H1 (cell line): Measurements from ENCODE around the gene SGMS1. TPM values are rescaled to one million over a fixed set of nuclear protein-coding genes. Genes with fewer than 3 reads are reported as not detected.

Experiments
- BACH1 ChIP-seq: IDR thresholded peaks from 2 replicates; pipeline ENCODE4 v1.6.1; 2012; ENCODE audit warnings: low read length, improper control_type of control experiment
- CBX8 ChIP-seq: fragments of 300-800, 300-1000 bp; sonication (generic); IDR thresholded peaks from 2 replicates; pipeline ENCODE4 v1.7.1; 2016; ENCODE audit warnings: low read depth, low read length, borderline replicate concordance
- CHD1 ChIP-seq: IDR thresholded peaks from 2 replicates; pipeline ENCODE4 v1.6.1; 2012; ENCODE audit warnings: low read depth, low read length, improper control_type of control experiment
- CHD2 ChIP-seq: IDR thresholded peaks from 2 replicates; pipeline ENCODE4 v1.6.1; 2012; ENCODE audit warnings: low read length, improper control_type of control experiment
- CREB1 ChIP-seq: IDR thresholded peaks from 2 replicates; pipeline ENCODE4 v1.6.1; 2012; ENCODE audit warnings: inconsistent platforms
- EP300 ChIP-seq, 2 experiments: IDR thresholded peaks; 1 replicate in 1 of 2; 2 replicates in 1 of 2; pipeline ENCODE4 v1.6.1; 2011 to 2012; ENCODE audit warnings: low read depth in 2 of 2, low read length in 2 of 2, mild to moderate bottlenecking in 2 of 2, borderline replicate concordance in 1 of 2, inconsistent platforms in 1 of 2, moderate library complexity in 1 of 2
- KDM4A ChIP-seq: IDR thresholded peaks from one replicate; pipeline ENCODE4 v1.7.1; 2012; ENCODE audit warnings: low read depth, mild to moderate bottlenecking, moderate library complexity, low read length, inconsistent platforms; ENCODE audit not compliant: severe bottlenecking
- TAF1 ChIP-seq: IDR thresholded peaks from 2 replicates; pipeline ENCODE4 v1.6.1; 2011; ENCODE audit warnings: mild to moderate bottlenecking, low read depth, low read length
- ZNF274 ChIP-seq: IDR thresholded peaks from 2 replicates; pipeline ENCODE4 v1.7.0; 2012; ENCODE audit warnings: low read length, borderline replicate concordance; ENCODE audit errors: extremely low read depth
- polyA plus RNA-seq, 7 experiments: library from polyadenylated mRNA; depleted of rRNA in 3 of 7; stranded (reverse) in 5 of 7; unstranded in 2 of 7; fragments of >200 nt in 5 of 7; fragments of 200-250 nt in 2 of 7; gene quantifications; 1 replicate in 5 of 7; 2 replicates in 1 of 7; 4 replicates in 1 of 7; pipeline versions ENCODE4 v1.2.1 to v1.2.3, GENCODE V29; 2011 to 2013; ENCODE audit warnings: missing spikeins in 2 of 7, mixed read lengths in 2 of 7
- total RNA-seq: library from RNA; stranded (reverse); fragmentation: NEBNext Ultra II Directional; extraction: Animal tissue kit (Norgen Biotek cat#: 25700); gene quantifications from 2 replicates; pipeline ENCODE4 v1.2.1, GENCODE V29; 2021
- TF ChIP-seq, protein P1 (sequence below), 3 experiments: IDR thresholded peaks; 1 replicate in 2 of 3; 2 replicates in 1 of 3; pipeline versions ENCODE4 v1.5.1 to v1.6.1; 2011; ENCODE audit warnings: low read length in 3 of 3, mild to moderate bottlenecking in 3 of 3, inconsistent platforms in 2 of 3, low read depth in 1 of 3, moderate library complexity in 1 of 3; ENCODE audit not compliant: insufficient read depth in 1 of 3; ENCODE audit errors: control extremely low read depth in 1 of 3

The SGMS1 gene
- total and polyA plus RNA-seq, 2 of the 8 experiments (the other 6 are each of a cell fraction or from before 2014, with no cell fraction given) = 6.0 to 15.6 TPM

DNA sequence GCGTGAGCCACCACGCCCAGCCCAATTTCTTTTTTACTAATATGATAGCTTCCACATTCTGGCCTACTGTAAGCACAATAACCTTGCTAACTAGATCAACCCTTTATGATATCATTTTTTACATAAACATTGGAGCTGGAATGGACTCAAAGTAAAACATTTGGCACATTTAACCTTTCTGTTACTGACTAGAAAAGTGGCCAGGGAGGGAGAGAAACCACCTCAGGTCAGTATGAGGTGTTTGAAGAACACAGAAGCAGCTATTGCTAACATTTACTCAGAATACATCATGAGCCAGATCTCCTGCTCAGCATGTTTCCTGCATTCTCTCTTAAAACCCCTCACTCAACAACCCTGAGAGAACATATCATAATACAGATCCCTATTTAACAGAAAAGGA lies 27.3 kb downstream of the SGMS1 start (continued):
- TF ChIP-seq, protein P1, sequence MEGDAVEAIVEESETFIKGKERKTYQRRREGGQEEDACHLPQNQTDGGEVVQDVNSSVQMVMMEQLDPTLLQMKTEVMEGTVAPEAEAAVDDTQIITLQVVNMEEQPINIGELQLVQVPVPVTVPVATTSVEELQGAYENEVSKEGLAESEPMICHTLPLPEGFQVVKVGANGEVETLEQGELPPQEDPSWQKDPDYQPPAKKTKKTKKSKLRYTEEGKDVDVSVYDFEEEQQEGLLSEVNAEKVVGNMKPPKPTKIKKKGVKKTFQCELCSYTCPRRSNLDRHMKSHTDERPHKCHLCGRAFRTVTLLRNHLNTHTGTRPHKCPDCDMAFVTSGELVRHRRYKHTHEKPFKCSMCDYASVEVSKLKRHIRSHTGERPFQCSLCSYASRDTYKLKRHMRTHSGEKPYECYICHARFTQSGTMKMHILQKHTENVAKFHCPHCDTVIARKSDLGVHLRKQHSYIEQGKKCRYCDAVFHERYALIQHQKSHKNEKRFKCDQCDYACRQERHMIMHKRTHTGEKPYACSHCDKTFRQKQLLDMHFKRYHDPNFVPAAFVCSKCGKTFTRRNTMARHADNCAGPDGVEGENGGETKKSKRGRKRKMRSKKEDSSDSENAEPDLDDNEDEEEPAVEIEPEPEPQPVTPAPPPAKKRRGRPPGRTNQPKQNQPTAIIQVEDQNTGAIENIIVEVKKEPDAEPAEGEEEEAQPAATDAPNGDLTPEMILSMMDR (IDR thresholded peaks at IDR 0.05; ENCODE audit: control extremely low read depth in 1 of 3, insufficient read depth in 1 of 3, low read depth in 1 of 3, low read length in 3 of 3) = no peak
- TF ChIP-seq CHD2 = no peak
- TF ChIP-seq ZNF274 = no peak
- no peak for TF ChIP-seq TAF1
- no peak for TF ChIP-seq EP300 (IDR thresholded peaks at IDR 0.05; ENCODE audit: borderline replicate concordance in 1 of 2, low read depth in 2 of 2, low read length in 2 of 2)
- no peak for TF ChIP-seq CREB1
- TF ChIP-seq CHD1 = no peak
- TF ChIP-seq BACH1 = no peak
- no peak for TF ChIP-seq CBX8
- no peak for TF ChIP-seq KDM4A
